Glutamatergic neuron (in vitro differentiated cells): ENCODE measurements around the gene C5orf58. TPM values are rescaled to one million over a fixed set of nuclear protein-coding genes. Genes with fewer than 3 reads are reported as not detected.
"Not testable (repeated sequence)": the region's sequence is repeated elsewhere in the genome, so short reads cannot be mapped to it uniquely, and the experiment has no call there.

Experiments used
- DNase-seq: peaks from one replicate; pipeline ENCODE4 v3.0.0; 2022
- H3K27ac Mint-ChIP-seq: one replicate; pipeline ENCODE4 v1.8.0; 2020; ENCODE audit warnings: mild to moderate bottlenecking, mixed read lengths, inconsistent platforms; ENCODE audit not compliant: unreplicated experiment
- H3K27me3 Mint-ChIP-seq: one replicate; pipeline ENCODE4 v1.8.0; 2020; ENCODE audit warnings: mild to moderate bottlenecking, moderate library complexity, mixed read lengths, inconsistent platforms; ENCODE audit not compliant: unreplicated experiment
- H3K36me3 Mint-ChIP-seq: one replicate; pipeline ENCODE4 v1.8.0; 2020; ENCODE audit warnings: mild to moderate bottlenecking, mixed read lengths, inconsistent platforms; ENCODE audit not compliant: unreplicated experiment
- H3K4me1 Mint-ChIP-seq: one replicate; pipeline ENCODE4 v1.8.0; 2020; ENCODE audit warnings: mild to moderate bottlenecking, low read depth, mixed read lengths, inconsistent platforms; ENCODE audit not compliant: unreplicated experiment
- H3K4me3 Mint-ChIP-seq: one replicate; pipeline ENCODE4 v1.8.0; 2020; ENCODE audit warnings: mild to moderate bottlenecking, mixed read lengths, inconsistent platforms; ENCODE audit not compliant: unreplicated experiment
- H3K9me3 Mint-ChIP-seq: one replicate; pipeline ENCODE4 v1.8.0; 2020; ENCODE audit warnings: mild to moderate bottlenecking, moderate library complexity, mixed read lengths, inconsistent platforms; ENCODE audit not compliant: unreplicated experiment
- CTCF ChIP-seq: fragments of 200-600 bp; sonication (generic); IDR thresholded peaks from one replicate; pipeline ENCODE4 v1.5.0; 2021; ENCODE audit not compliant: partially characterized antibody, unreplicated experiment
- total RNA-seq: library from RNA; stranded (reverse); fragmentation: NEBNext Ultra II Directional; extraction: Animal tissue kit (Norgen Biotek cat#: 25700); gene quantifications from one replicate; pipeline ENCODE4 v1.2.1, GENCODE V29; 2021; ENCODE audit not compliant: unreplicated experiment

C5orf58 gene
- total RNA-seq, 1 donor from 2014 or later = not detected

GRCh38 chr5:170248172-170248930 is 15.6 kb downstream of the C5orf58 start:
- Mint-ChIP-seq H3K27me3 (peaks cover 2% of the 10 kb centered on the region), H3K27ac (no peak overlapping the region), H3K36me3 (no peaks in the 10 kb centered on the region), H3K9me3 (no peaks in the 10 kb centered on the region), H3K4me1 (peaks cover 10% of the 10 kb centered on the region), H3K4me3 (no peak overlapping the region)
- TF ChIP-seq CTCF = no peak
- DNase-seq = no peak

DNA sequence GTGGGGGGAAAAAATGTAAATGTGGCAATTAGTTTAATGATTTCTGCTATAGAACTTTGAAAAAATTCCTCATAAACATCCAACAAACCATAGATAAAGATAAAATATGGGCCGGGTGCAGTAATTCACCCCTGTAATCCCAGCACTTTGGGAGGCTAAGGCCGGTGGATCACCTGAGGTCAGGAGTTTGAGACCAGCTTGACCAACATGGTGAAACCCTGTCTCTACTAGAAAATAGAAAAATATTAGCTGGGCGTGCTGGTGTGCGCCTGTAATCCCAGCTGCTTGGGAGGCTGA is 16.1 kb downstream of the C5orf58 start:
- not testable (repeated sequence) for H3K36me3 Mint-ChIP-seq, H3K4me1 Mint-ChIP-seq, H3K27me3 Mint-ChIP-seq, DNase-seq, H3K4me3 Mint-ChIP-seq, H3K9me3 Mint-ChIP-seq, H3K27ac Mint-ChIP-seq

GRCh38 chr5:170249355-170249754 is 16.6 kb downstream of the C5orf58 start:
- H3K27ac Mint-ChIP-seq = no peak overlapping the region
- no peak for TF ChIP-seq CTCF
- H3K36me3 Mint-ChIP-seq = no peaks in the 10 kb centered on the region
- no peak overlapping the region for H3K4me3 Mint-ChIP-seq
- no peaks in the 10 kb centered on the region for H3K9me3 Mint-ChIP-seq
- peaks cover 2% of the 10 kb centered on the region for H3K27me3 Mint-ChIP-seq
- peaks cover 11% of the 10 kb centered on the region for H3K4me1 Mint-ChIP-seq
- DNase-seq = no peak

DNA sequence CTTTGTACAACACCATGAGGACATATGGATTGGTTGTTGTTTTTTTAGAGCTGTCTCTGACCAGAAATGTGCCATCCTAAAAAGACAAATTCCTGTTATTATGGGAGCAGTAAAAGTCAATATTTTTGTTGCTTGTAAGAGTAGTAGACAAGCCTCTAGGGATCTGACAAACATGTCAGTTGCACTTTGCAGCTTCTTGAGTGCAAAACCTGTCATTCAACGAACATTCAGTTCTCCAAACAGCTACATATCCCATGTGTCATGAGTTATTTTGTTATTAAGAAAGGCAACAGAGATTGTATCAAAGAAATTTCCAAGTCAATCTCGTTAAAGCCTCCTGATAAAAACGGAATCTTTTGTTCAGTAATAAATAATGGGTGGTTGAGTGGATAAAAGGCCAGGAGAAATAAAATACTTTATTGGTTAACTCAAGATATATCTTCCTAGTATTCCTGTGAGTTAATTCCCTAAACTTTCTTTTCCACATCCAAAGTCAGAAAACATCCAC is 18.1 kb downstream of the C5orf58 start:
- no peak overlapping the region for H3K4me3 Mint-ChIP-seq
- H3K27ac Mint-ChIP-seq = no peak overlapping the region
- H3K9me3 Mint-ChIP-seq = no peaks in the 10 kb centered on the region
- H3K36me3 Mint-ChIP-seq = no peaks in the 10 kb centered on the region
- H3K27me3 Mint-ChIP-seq = peaks cover 2% of the 10 kb centered on the region
- H3K4me1 Mint-ChIP-seq = peaks cover 12% of the 10 kb centered on the region
- TF ChIP-seq CTCF = no peak
- DNase-seq = no peak

DNA sequence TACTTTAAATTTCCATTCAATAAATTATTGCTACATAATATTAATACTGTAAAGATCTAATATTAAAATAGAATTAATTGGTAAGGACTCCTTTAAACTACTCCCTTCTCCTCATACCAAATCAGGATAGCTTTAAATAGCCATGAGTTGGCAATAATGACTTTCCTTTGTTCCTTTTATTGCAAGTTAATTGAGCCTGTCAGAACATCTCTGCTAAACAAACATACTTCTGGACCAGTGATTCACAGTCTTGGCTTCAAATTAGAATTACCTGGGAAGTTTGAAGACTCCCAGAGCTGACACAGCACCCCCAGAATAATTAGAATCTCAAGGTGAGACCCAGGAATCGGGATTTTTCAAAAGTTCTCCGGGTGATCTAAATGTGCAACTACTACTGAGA is 18.7 kb downstream of the C5orf58 start:
- Mint-ChIP-seq H3K4me1 (peaks cover 11% of the 10 kb centered on the region), H3K27ac (no peak overlapping the region)
- TF ChIP-seq CTCF = no peak

More for the DNA sequence above, 18.7 kb downstream of the C5orf58 start:
- H3K9me3 Mint-ChIP-seq = no peaks in the 10 kb centered on the region
- no peaks in the 10 kb centered on the region for H3K36me3 Mint-ChIP-seq
- DNase-seq = no peak
- no peak overlapping the region for H3K4me3 Mint-ChIP-seq
- H3K27me3 Mint-ChIP-seq = peaks cover under 1% of the 10 kb centered on the region
